Ishikawa (cell line): ENCODE data around the gene JCAD.

Experiments
- CEBPB ChIP-seq: IDR thresholded peaks from 2 replicates; pipeline ENCODE4 v1.6.1; 2012
- CREB1 ChIP-seq: IDR thresholded peaks from 2 replicates; pipeline ENCODE4 v1.6.1; 2012; ENCODE audit warnings: low read depth
- EGR1 ChIP-seq: IDR thresholded peaks from 2 replicates; pipeline ENCODE4 v1.6.1; 2012
- EP300 ChIP-seq: IDR thresholded peaks from 2 replicates; pipeline ENCODE4 v1.6.1; 2012; ENCODE audit warnings: borderline replicate concordance
- FOXM1 ChIP-seq: IDR thresholded peaks from 2 replicates; pipeline ENCODE4 v1.6.1; 2012; ENCODE audit warnings: low read depth, borderline replicate concordance
- MAX ChIP-seq: IDR thresholded peaks from 2 replicates; pipeline ENCODE4 v1.6.1; 2012
- NFIC ChIP-seq: IDR thresholded peaks from 2 replicates; pipeline ENCODE4 v1.6.1; 2012
- RAD21 ChIP-seq: IDR thresholded peaks from 2 replicates; pipeline ENCODE4 v1.6.1; 2012; ENCODE audit warnings: low read depth
- REST ChIP-seq: IDR thresholded peaks from 2 replicates; pipeline ENCODE4 v1.6.1; 2012; ENCODE audit warnings: low read depth, mild to moderate bottlenecking
- TAF1 ChIP-seq: IDR thresholded peaks from 2 replicates; pipeline ENCODE4 v1.6.1; 2012; ENCODE audit warnings: low read depth, mild to moderate bottlenecking
- TCF12 ChIP-seq: IDR thresholded peaks from 2 replicates; pipeline ENCODE4 v1.6.1; 2012; ENCODE audit warnings: low read depth
- TEAD4 ChIP-seq: IDR thresholded peaks from 2 replicates; pipeline ENCODE4 v1.6.1; 2012
- USF1 ChIP-seq: IDR thresholded peaks from 2 replicates; pipeline ENCODE4 v1.6.1; 2012
- YY1 ChIP-seq: IDR thresholded peaks from 2 replicates; pipeline ENCODE4 v1.6.1; 2012; ENCODE audit warnings: low read depth
- ZBTB7A ChIP-seq: IDR thresholded peaks from 2 replicates; pipeline ENCODE4 v1.6.1; 2012; ENCODE audit warnings: low read depth

JCAD gene

GRCh38 chr10:30059209-30060107 lies at the start of gene JCAD:
Gene JCAD (minus strand): TSS chr10:30059586. CDS start chr10:30047812, 11,774 bp downstream.
- no peak for TF ChIP-seq RAD21
- TF ChIP-seq REST: no peak
- no peak for TF ChIP-seq TEAD4

- TF ChIP-seq YY1: no peak
- TF ChIP-seq EP300: no peak
- TF ChIP-seq USF1: no peak
- no peak for TF ChIP-seq ZBTB7A
- no peak for TF ChIP-seq CEBPB
- TF ChIP-seq TCF12: no peak
- TF ChIP-seq EGR1: no peak
- no peak for TF ChIP-seq RAD21
- TF ChIP-seq TEAD4: no peak
- no peak for TF ChIP-seq TAF1
- no peak for TF ChIP-seq NFIC
These were observed 47.6 kb upstream of the JCAD start for GRCh38 chr10:30106987-30107386.

GRCh38 chr10:30103595-30104320 lies 44.4 kb upstream of the JCAD start:
- TF ChIP-seq EGR1 (no peak), RAD21 (no peak), TAF1 (no peak), MAX (no peak), CREB1 (no peak), USF1 (no peak), NFIC (no peak), REST (no peak), FOXM1 (no peak), CEBPB (no peak), TEAD4 (no peak), ZBTB7A (no peak), EP300 (no peak), TCF12 (no peak), YY1 (no peak)

GRCh38 chr10:30099101-30099500 lies 39.7 kb upstream of the JCAD start:
- TF ChIP-seq NFIC: no peak
- TF ChIP-seq USF1: no peak
- no peak for TF ChIP-seq EGR1
- no peak for TF ChIP-seq RAD21
- no peak for TF ChIP-seq TCF12
- TF ChIP-seq EP300: no peak
- TF ChIP-seq YY1: no peak

GRCh38 chr10:30098629-30099028 lies 39.2 kb upstream of the JCAD start:
- TF ChIP-seq CREB1 (no peak), TEAD4 (no peak), MAX (no peak), YY1 (no peak), EP300 (no peak), TAF1 (no peak), RAD21 (no peak), USF1 (no peak), NFIC (no peak), ZBTB7A (no peak), CEBPB (no peak)
